ENCODE data around the gene PODNL1. TPM values are rescaled to one million over a fixed set of nuclear protein-coding genes. Genes with fewer than 3 reads are reported as not detected.
A peak's percentile ranks its signal among the peaks of the same experiment; 100 is the strongest.

Gene PODNL1
- total and polyA plus RNA-seq, 10 of the 15 experiments (the other 5 are each of a cell fraction or from before 2014, with no cell fraction given), result 0.04 to 0.44 TPM; not detected in 8

GRCh38 chr19:13884726-13885591, 53.3 kb downstream of the PODNL1 start (continued):
- TF ChIP-seq ATF3 (IDR thresholded peaks at IDR 0.05; ENCODE audit: borderline replicate concordance, extremely low read depth, low read depth, low read length) (no peak), CHD2 (IDR thresholded peaks at IDR 0.05; ENCODE audit: borderline replicate concordance, low read depth, low read length) (no peak)

GRCh38 chr19:13883516-13884064, 54.6 kb downstream of the PODNL1 start:
- no peaks in the 10 kb centered on the region for H3K9me3 ChIP-seq (replicated peaks; ENCODE audit: control insufficient read depth, insufficient read depth, low read length)
- H3K27me3 ChIP-seq (replicated peaks in 1 of 2; ENCODE audit: control insufficient read depth in 2 of 2, insufficient read depth in 2 of 2, low read length in 1 of 2), result no peaks in the 10 kb centered on the region
- ChIA-PET SMC1A (ENCODE audit: uncharacterized antibody, unreplicated experiment) (interaction anchor here (0.6 to 6.5 kb wide), 2 partner anchors 109 to 188 kb away, joined by 3 to 47 read pairs; partner anchors contain the start of genes C19orf53 and MISP3), CTCF (interaction anchor here (0.7 to 8.1 kb wide), 6 partner anchors 20 to 188 kb away, joined by 3 to 152 read pairs (median 16); partner anchors contain the start of genes IL27RA and MISP3), RAD21 (ENCODE audit: unreplicated experiment) (interaction anchor here (0.8 to 1.0 kb wide), 2 partner anchors 158 to 188 kb away, joined by 3 read pairs; no protein-coding TSS in a partner anchor), POLR2A (interaction anchor here (0.6 kb wide), 1 partner anchor 35 kb away, joined by 11 read pairs; no protein-coding TSS in a partner anchor)
- H2AFZ ChIP-seq (ENCODE audit: control insufficient read depth, low read depth, low read length), result no peak overlapping the region
- no peaks in the 10 kb centered on the region for H3K36me3 ChIP-seq (ENCODE audit: control insufficient read depth in 2 of 2, insufficient read depth in 2 of 2, low read length in 1 of 2)
- FAIRE-seq (no peak), ATAC-seq (no peak), DNase-seq (ENCODE audit: low read depth, low spot score) (no peak)
- TF ChIP-seq, protein P1, sequence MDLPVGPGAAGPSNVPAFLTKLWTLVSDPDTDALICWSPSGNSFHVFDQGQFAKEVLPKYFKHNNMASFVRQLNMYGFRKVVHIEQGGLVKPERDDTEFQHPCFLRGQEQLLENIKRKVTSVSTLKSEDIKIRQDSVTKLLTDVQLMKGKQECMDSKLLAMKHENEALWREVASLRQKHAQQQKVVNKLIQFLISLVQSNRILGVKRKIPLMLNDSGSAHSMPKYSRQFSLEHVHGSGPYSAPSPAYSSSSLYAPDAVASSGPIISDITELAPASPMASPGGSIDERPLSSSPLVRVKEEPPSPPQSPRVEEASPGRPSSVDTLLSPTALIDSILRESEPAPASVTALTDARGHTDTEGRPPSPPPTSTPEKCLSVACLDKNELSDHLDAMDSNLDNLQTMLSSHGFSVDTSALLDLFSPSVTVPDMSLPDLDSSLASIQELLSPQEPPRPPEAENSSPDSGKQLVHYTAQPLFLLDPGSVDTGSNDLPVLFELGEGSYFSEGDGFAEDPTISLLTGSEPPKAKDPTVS (IDR thresholded peaks at IDR 0.05; ENCODE audit: low read depth, low read length), result peak; percentile 73; the same call in 1 of the 2 replicates
- TF ChIP-seq NFXL1 (IDR thresholded peaks at IDR 0.05; ENCODE audit: borderline replicate concordance) (no peak), CBX3 (IDR thresholded peaks at IDR 0.05; ENCODE audit: borderline replicate concordance, low read depth) (no peak)
- no peak overlapping the region for H3K9ac ChIP-seq (ENCODE audit: control insufficient read depth, insufficient read depth, low read length)
- no peak overlapping the region for H3K4me2 ChIP-seq (ENCODE audit: control insufficient read depth, insufficient read depth)
- no peak overlapping the region for H3K4me3 ChIP-seq
- H3K27ac ChIP-seq (ENCODE audit: control insufficient read depth, insufficient read depth), result no peak overlapping the region
- intact Hi-C loops (cut with micrococcal nuclease; ENCODE audit: unreplicated experiment), result loop anchor here (5.0 kb wide), 2 partner anchors 119 to 286 kb away; no protein-coding TSS in a partner anchor
- H3K4me1 ChIP-seq (ENCODE audit: control insufficient read depth, insufficient read depth, low read length), result peaks cover 25% of the 10 kb centered on the region
- BruUV-seq (replicated peaks), result no TSS peak
- no peaks in the 10 kb centered on the region for H3K79me2 ChIP-seq (ENCODE audit: control insufficient read depth, insufficient read depth, low read length)
- in situ Hi-C loops (cut with MboI), result loop anchor here (5.0 to 25.0 kb wide), 2 partner anchors 189 to 454 kb away; partner anchors contain the start of gene MISP3
- 68% methylated on average over 7 of the region's 10 CpGs for WGBS (ENCODE audit: insufficient coverage, insufficient replicate concordance, low lambda C conversion rate, missing lambda C conversion rate)
- no peaks in the 10 kb centered on the region for H4K20me1 ChIP-seq (ENCODE audit: control insufficient read depth, insufficient read depth)
